Upper lobe of left lung (tissue), 4 donors: ENCODE data around the gene MIF.

ENCODE experiments used
- CTCF ChIP-seq, 6 experiments: fragments of 450-650 bp in 4 of 6; fragments of 200-600 bp in 2 of 6; sonication (generic) in 2 of 6; IDR thresholded peaks; one replicate each; pipeline ENCODE4 v1.5.1; 2016 to 2019; ENCODE audit warnings: antibody characterized with exemption in 6 of 6
- EP300 ChIP-seq, 4 donors: sonication (generic); formaldehyde crosslinking; IDR thresholded peaks; one replicate each; pipeline ENCODE4 v1.5.1; 2017; ENCODE audit warnings: antibody characterized with exemption in 4 of 4, control low read depth in 2 of 4
- POLR2A ChIP-seq, 4 donors: fragments of 450-650 bp; IDR thresholded peaks; one replicate each; pipeline ENCODE4 v1.5.1; 2016 to 2017; ENCODE audit warnings: antibody characterized with exemption in 4 of 4, mild to moderate bottlenecking in 2 of 4
- POLR2AphosphoS5 ChIP-seq, 2 donors: sonication (generic); formaldehyde crosslinking; IDR thresholded peaks; one replicate each; pipeline ENCODE4 v1.5.1; 2017; ENCODE audit warnings: antibody characterized with exemption in 2 of 2

DNA sequence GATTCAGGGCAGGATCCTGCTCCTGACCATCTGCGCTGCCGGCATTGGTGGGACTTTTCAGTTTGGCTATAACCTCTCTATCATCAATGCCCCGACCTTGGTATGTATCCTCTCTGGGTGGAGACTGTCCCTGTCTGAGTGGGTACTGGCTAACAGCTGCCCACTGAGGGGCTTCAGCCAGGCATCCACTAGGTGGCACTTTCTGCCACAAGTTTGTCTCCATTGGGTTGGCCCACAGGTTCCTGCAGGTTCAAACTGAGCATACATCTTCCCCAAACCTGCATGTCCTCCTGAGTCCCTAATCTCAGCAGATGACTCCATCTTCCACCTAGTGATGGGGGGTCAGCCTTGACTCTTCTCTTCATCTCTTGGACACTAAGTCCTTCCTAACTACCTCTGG lies 32.1 kb upstream of the MIF start:
- no peak for TF ChIP-seq EP300 (IDR thresholded peaks at IDR 0.05)
- peak in 4 of 6 experiments; percentile 14 to 49 (median 38) for TF ChIP-seq CTCF (IDR thresholded peaks at IDR 0.05)
- no peak for TF ChIP-seq POLR2A (IDR thresholded peaks at IDR 0.05)
- no peak for TF ChIP-seq POLR2AphosphoS5 (IDR thresholded peaks at IDR 0.05)
